IPS-20b (cell line): Measurements from ENCODE around the gene ACP7.
"Not testable (repeated sequence)": the region's sequence is repeated elsewhere in the genome, so short reads cannot be mapped to it uniquely, and the experiment has no call there.

Source experiments
- H3K27ac ChIP-seq: one replicate; pipeline ENCODE4 v1.5.1; 2013; ENCODE audit warnings: low read length
- H3K27me3 ChIP-seq: 2 replicates; pipeline ENCODE4 v1.6.1; 2013; ENCODE audit warnings: mild to moderate bottlenecking, low read length, inconsistent platforms; ENCODE audit not compliant: insufficient read depth
- H3K36me3 ChIP-seq: 2 replicates; pipeline ENCODE4 v1.6.1; 2013; ENCODE audit warnings: low read depth, mild to moderate bottlenecking, inconsistent platforms, low read length, moderate library complexity; ENCODE audit not compliant: insufficient read depth
- H3K4me1 ChIP-seq: 2 replicates; pipeline ENCODE4 v1.6.1; 2013; ENCODE audit warnings: mild to moderate bottlenecking, control low read depth, inconsistent platforms, low read length, moderate library complexity; ENCODE audit not compliant: insufficient read depth
- H3K4me3 ChIP-seq: 2 replicates; pipeline ENCODE4 v1.5.1; 2013; ENCODE audit warnings: mild to moderate bottlenecking, low read length, inconsistent platforms
- H3K9ac ChIP-seq: 2 replicates; pipeline ENCODE4 v1.6.1; 2013; ENCODE audit warnings: low read depth, mild to moderate bottlenecking, inconsistent platforms, low read length, moderate library complexity
- H3K9me3 ChIP-seq: 2 replicates; pipeline ENCODE4 v1.6.1; 2013; ENCODE audit warnings: mild to moderate bottlenecking, low read depth, low read length, inconsistent platforms; ENCODE audit not compliant: insufficient read depth

The ACP7 gene

GRCh38 chr19:39112338-39112890, 28.2 kb downstream of the ACP7 start:
- no peaks in the 10 kb centered on the region for H3K27me3 ChIP-seq
- no peak overlapping the region for H3K27ac ChIP-seq
- H3K9ac ChIP-seq, result no peak overlapping the region
- H3K9me3 ChIP-seq, result no peaks in the 10 kb centered on the region
- H3K4me1 ChIP-seq, result no peaks in the 10 kb centered on the region
- no peak overlapping the region for H3K4me3 ChIP-seq
- H3K36me3 ChIP-seq, result no peaks in the 10 kb centered on the region

- Histone ChIP-seq H3K27ac (no peak overlapping the region), H3K4me3 (no peak overlapping the region), H3K9me3 (no peaks in the 10 kb centered on the region), H3K9ac (no peak overlapping the region), H3K4me1 (no peaks in the 10 kb centered on the region), H3K27me3 (no peaks in the 10 kb centered on the region), H3K36me3 (no peaks in the 10 kb centered on the region)
Measured at GRCh38 chr19:39113199-39113598, 29.0 kb downstream of the ACP7 start.

- H3K9me3 ChIP-seq, result no peaks in the 10 kb centered on the region
- H3K27ac ChIP-seq, result no peak overlapping the region
- H3K9ac ChIP-seq, result no peak overlapping the region
- H3K4me3 ChIP-seq, result no peak overlapping the region
- H3K36me3 ChIP-seq, result no peaks in the 10 kb centered on the region
- H3K27me3 ChIP-seq, result no peaks in the 10 kb centered on the region
- H3K4me1 ChIP-seq, result no peaks in the 10 kb centered on the region
Measured at GRCh38 chr19:39115105-39115847, 31.1 kb downstream of the ACP7 start.

GRCh38 chr19:39117023-39117422, 32.9 kb downstream of the ACP7 start:
- H3K27me3 ChIP-seq, H3K9ac ChIP-seq, H3K9me3 ChIP-seq, H3K27ac ChIP-seq, H3K36me3 ChIP-seq, H3K4me3 ChIP-seq, H3K4me1 ChIP-seq: not testable (repeated sequence)

- no peak overlapping the region for H3K9ac ChIP-seq
- no peaks in the 10 kb centered on the region for H3K27me3 ChIP-seq
- no peaks in the 10 kb centered on the region for H3K36me3 ChIP-seq
- no peaks in the 10 kb centered on the region for H3K9me3 ChIP-seq
- H3K4me3 ChIP-seq, result no peak overlapping the region
- H3K27ac ChIP-seq, result no peak overlapping the region
- peaks cover 4% of the 10 kb centered on the region; the same call in 1 of the 2 replicates for H3K4me1 ChIP-seq
Measured at GRCh38 chr19:39119830-39120229, 35.7 kb downstream of the ACP7 start.

- H3K4me1 ChIP-seq, result peaks cover 4% of the 10 kb centered on the region; the same call in 1 of the 2 replicates
- H3K27me3 ChIP-seq, result no peaks in the 10 kb centered on the region
- no peaks in the 10 kb centered on the region for H3K36me3 ChIP-seq
- H3K9me3 ChIP-seq, result no peaks in the 10 kb centered on the region
- H3K9ac ChIP-seq, result no peak overlapping the region
- no peak overlapping the region for H3K27ac ChIP-seq
- H3K4me3 ChIP-seq, result no peak overlapping the region
Measured at GRCh38 chr19:39122934-39123731, 39.0 kb downstream of the ACP7 start.

GRCh38 chr19:39124136-39124764, 40.1 kb downstream of the ACP7 start:
- Histone ChIP-seq H3K4me1 (peaks cover 4% of the 10 kb centered on the region; the same call in 1 of the 2 replicates), H3K36me3 (no peaks in the 10 kb centered on the region), H3K9me3 (no peaks in the 10 kb centered on the region), H3K27me3 (no peaks in the 10 kb centered on the region), H3K4me3 (peak overlapping the region; percentile 15; the same call in 1 of the 2 replicates), H3K9ac (peak overlapping the region; percentile 34; the same call in 1 of the 2 replicates), H3K27ac (no peak overlapping the region)

GRCh38 chr19:39125199-39125553, 41.0 kb downstream of the ACP7 start:
- no peak overlapping the region for H3K27ac ChIP-seq
- no peaks in the 10 kb centered on the region for H3K9me3 ChIP-seq
- peaks cover 4% of the 10 kb centered on the region; the same call in 1 of the 2 replicates for H3K4me1 ChIP-seq
- H3K27me3 ChIP-seq, result no peaks in the 10 kb centered on the region
- no peak overlapping the region for H3K9ac ChIP-seq
- H3K4me3 ChIP-seq, result peak overlapping the region; percentile 78; the same call in 1 of the 2 replicates
- no peaks in the 10 kb centered on the region for H3K36me3 ChIP-seq

- Histone ChIP-seq H3K36me3 (no peaks in the 10 kb centered on the region), H3K27me3 (no peaks in the 10 kb centered on the region), H3K27ac (peak within 1 kb of the TSS; percentile 52), H3K4me1 (peaks cover 4% of the 10 kb centered on the region; the same call in 1 of the 2 replicates), H3K9me3 (no peaks in the 10 kb centered on the region), H3K4me3 (peak within 1 kb of the TSS; percentile 78), H3K9ac (peak within 1 kb of the TSS; percentile 80; the same call in 1 of the 2 replicates)
Measured at GRCh38 chr19:39125554-39126311, 41.6 kb downstream of the ACP7 start, which contains the start of gene PAK4. TSS of gene PAK4 (plus strand) at chr19:39125786. CDS start at chr19:39169554, 43,768 bp downstream.

- H3K27me3 ChIP-seq, result no peaks in the 10 kb centered on the region
- H3K27ac ChIP-seq, result no peak overlapping the region
- H3K9ac ChIP-seq, result peak overlapping the region; percentile 80; the same call in 1 of the 2 replicates
- H3K4me3 ChIP-seq, result peak overlapping the region; percentile 78
- no peaks in the 10 kb centered on the region for H3K36me3 ChIP-seq
- peaks cover 6% of the 10 kb centered on the region; the same call in 1 of the 2 replicates for H3K4me1 ChIP-seq
- H3K9me3 ChIP-seq, result no peaks in the 10 kb centered on the region
Measured at GRCh38 chr19:39126312-39127187, 42.4 kb downstream of the ACP7 start.
